ENCODE measurements around the gene CACNA1B.
"Not testable (repeated sequence)": the region's sequence is repeated elsewhere in the genome, so short reads cannot be mapped to it uniquely, and the experiment has no call there.

The CACNA1B gene

DNA sequence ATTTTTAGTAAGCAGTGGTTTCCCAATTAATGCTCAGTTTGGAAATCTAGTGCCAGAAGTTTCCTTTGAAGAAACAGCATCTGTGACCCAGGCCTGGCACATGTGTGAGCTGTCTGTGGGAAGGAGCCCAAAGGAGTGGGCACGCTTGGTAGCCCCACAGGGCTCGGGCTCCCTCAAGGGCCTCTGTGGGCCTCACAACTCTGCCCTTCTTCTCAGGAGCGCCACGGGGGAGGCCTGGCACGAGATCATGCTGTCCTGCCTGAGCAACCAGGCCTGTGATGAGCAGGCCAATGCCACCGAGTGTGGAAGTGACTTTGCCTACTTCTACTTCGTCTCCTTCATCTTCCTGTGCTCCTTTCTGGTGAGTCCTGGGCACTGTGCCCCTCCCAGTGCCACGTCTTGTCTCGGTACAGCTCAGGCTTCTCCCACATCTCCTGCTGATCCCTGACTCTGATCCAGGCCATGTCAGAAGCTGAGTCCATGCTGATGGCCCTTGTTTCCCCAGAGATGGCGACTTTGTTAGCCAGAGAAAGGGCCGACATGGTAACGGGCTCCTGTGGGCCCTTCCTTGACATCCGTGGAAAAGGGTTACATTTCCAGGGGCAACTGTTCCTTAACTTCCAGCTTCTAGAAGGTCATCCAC lies 200.4 kb downstream of the CACNA1B start:
- DNase-seq: no peak

DNA sequence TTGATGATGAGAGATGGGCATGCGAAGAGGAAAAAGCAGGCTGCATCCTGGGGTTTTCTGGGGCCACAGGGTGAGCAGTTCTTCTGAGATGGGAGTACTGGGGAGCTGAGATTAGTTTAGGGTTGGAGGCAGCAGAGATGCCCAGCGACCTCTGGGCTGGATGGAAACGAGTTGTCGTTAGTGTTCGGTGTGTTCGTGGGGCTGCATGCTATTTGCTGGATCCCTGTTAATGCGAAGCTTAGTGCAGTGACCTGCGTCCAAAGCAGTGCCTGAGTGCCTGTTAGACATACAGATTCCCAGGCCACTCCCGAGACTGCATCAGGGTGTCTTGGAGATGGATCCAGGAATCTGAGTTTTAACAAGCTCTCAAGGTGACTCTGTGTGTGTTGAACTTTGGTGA lies 201.3 kb downstream of the CACNA1B start:
- DNase-seq: no peak

DNA sequence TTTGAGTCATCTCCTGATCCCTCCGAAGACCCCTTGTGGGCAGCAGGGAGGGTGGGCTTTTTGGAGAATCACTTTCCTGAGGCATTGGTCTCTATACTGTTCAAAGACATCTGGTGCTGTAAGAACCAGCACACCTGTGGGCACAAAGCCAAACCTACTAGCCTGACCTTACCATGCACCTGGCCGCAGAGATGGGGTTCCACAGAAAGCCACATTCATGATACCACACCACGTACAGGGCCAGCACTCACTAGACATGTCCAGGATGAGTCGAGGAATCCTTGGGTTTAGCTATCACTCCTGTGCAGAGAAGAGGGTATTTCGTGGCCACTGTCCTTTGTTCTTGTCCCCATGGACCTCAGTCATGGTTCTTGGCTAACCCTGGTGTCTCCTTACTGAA lies 203.4 kb downstream of the CACNA1B start:
- DNase-seq: no peak

DNA sequence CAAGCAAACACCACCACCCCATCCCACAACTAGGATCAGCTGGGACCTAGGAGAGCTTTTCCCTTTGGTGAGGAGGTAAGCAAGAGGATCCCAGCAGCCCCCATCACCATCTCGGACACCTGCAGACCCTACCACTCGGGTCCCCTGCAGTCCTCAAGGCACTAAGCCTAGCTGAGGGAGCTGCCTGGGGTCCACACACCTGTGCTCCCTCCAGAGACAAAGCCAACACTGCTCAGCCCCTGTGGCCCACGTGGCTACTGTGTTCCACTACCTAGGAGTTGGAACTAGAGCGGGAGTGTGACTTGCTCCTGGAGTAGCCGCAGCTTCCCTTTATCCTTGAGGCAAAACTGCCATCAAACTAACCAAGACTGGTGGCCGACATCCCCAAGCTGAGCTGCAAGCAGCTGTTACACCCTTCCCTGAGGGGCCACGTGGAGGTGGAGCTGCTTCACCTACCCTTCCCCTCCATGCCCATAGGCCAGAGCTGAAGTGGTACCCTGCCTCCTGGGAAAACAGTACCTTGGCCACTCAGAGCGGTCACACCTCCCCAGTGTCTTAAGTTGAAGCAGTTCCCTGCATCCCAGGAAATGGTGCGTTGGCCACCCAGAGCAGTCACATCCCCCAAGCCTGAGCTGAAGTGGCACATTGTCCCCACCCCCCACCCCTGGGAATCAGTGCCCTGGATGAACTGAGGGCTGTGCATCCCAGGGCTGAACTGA lies 205.5 kb downstream of the CACNA1B start:
- DNase-seq: no peak

DNA sequence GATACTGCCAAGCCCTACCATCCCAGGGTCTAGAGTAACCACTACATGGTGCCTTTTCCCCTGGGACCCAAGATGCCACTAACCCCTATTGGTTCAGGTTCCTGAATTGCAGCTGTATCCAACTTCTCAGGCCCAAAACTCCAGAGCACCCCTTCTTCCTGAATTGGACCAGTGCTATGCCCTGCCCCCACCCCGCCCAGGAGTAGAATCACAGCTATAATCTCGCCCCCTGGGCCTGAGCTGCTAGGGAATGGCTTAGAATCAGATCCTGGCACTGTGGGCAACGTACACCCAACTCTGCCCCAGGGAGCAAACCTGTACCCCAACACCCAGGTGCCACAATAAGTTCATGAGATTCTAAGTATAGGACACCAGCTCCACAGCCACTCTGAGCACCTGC lies 206.3 kb downstream of the CACNA1B start:
- DNase-seq: no peak

DNA sequence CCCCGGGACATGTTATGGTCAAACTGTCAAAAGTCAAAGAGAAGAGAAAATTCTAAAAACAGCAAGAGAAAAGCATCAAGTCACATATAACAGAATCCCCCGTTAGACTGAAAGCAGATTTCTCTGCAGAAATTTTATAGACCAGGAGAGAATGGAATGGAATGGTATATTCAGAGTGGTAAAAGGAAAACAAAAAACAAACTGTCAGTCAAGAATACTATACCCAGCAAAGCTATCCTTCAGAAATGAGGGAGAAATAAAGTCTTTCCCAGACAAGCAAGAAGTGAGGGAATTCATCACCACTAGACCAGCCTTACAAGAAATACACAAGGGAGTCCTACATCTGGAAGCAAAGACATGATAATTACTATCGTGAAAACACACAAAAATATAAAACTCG lies 208.0 kb downstream of the CACNA1B start:
- DNase-seq: no peak

DNA sequence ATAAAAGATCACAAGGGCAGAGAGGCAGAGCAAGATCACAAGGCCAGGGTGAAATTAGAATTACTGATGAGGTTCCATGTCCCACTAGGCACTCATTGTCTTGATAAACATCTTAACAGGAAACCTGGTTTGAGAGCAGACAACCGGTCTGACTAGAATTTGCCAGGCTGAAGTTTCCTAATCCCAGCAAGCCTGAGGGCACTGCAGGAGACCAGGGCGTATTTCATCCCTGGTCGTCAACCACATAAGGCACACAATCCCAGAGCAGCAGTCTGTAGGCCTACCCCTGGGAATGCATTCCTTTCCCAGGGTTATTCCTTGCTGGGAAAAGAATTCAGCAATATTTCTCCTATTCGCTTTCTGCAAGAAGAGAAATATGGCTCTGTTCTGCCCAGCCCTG lies 214.5 kb downstream of the CACNA1B start:
- DNase-seq: not testable (repeated sequence)

DNA sequence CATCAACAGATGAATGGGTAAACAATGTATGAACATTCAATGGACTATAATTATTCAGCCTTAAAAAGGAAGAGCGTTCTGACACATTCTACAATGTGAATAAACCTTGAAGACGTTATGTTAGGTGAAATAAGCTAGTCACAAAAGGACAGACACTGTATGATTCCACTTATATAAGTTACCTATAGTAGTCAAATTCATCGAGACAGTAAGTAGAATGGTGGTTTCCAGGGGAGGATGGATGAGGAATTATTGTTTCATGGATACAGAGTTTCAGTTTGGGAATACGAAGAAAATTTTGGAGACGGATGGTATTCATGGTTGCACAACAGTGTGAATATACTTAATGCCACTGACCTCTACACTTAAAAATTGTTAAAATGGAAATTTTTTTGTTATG lies 216.4 kb downstream of the CACNA1B start:
- DNase-seq: no peak

DNA sequence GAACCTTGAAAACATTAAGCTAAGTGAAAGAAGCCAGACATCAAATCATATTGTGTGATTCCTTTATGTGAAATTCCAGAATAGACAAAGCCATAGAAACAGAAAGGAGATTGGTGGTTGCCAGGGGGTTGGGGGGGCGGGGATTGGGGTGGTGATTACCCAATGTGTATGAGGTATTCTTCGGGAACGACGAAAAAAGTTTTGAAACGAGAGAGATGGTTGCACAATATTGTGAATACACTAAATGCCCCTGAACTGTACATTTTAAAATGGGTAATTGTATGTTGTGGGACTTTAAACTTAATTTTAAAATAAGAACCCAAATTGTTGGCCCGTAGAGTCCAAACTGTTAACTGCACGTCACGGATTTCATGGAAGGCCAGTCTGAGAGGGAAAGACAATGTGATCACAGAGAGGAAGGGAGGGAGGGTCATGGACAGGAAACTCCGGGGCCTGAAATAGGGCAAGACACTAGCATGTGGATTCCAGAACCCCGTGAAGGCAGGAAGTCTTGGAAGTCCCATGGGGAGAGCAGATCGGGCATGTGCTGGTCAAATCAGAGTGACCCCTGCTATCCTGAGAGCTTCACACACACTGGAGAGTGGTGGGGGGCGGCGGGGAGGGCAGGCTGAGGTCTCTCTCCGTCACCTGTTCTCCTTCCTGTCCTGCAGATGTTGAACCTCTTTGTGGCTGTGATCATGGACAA lies 218.4 kb downstream of the CACNA1B start:
- DNase-seq: no peak

DNA sequence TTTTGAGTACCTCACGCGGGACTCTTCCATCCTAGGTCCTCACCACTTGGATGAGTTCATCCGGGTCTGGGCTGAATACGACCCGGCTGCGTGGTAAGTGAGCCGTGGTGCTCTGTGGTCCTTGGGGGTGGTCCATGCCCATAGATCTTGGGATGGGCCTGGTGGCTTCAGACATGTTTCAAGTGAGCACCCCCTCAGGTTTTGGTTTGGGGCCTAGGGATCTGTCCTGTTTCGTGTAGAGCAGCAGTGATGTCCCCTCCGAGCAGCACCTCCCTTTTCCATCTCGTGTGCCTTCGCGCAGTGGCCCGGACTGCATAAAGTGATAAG lies 218.9 kb downstream of the CACNA1B start:
- no peak for DNase-seq

DNA sequence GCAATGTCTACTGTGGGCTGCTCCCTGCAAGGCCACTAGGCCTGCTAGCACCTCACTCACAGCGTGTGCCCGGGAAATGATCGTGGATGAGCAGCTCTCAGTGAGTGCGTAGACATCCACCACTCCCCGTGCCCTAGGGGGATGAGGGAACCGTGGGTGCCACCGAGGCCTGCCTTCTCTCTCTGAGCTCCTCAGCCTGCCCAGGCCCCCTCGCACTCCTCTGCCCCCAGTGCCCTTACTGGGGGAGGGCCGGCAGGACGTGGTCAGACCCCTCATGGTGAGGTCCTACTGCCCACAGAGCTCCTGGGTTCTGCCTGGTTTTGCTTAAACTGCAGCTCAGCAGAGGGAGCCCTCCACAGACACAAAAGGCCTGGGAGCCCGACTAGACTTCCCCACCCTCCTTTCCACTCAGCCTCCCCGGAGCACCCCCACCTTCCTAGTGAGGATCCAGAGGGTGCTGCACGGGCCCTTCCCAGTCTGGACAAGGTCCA lies 220.0 kb downstream of the CACNA1B start:
- no peak for DNase-seq

DNA sequence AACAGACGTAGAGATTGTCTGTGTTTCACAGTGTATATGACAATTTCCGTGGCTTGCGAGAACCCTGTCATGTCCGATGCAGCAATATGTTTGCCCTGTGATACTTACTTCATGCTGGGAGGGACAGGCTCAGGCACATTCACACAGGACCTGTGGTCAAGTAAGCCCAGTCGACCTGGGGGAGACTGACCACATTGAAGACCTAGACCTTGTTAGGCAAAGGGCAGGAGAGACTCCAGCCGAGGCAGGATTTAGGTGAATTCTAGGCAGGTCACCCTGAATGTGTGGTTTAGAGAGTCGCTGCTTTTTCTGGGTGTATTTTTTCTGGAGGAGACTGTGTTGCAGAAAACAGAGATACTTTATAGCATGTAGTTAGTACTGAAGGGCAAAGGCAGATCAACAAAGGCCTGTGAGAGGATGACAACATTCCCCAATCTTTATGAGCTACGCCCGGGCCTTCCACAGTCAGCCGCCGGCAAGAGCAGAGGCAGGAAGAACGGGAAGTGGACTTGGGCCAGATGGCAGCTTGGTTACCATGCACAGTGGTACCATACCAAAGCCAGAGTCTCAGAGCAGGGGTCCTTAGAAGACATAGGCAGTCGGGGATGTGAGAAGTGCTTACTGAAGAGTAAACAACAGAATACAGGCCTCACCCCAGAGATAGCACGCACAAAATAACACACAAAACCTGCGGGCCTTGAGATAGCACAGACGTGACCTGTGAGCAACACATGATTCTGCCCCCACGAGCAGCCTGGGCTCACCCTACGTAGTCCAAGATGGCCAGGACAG lies 220.7 kb downstream of the CACNA1B start:
- no peak for DNase-seq

DNA sequence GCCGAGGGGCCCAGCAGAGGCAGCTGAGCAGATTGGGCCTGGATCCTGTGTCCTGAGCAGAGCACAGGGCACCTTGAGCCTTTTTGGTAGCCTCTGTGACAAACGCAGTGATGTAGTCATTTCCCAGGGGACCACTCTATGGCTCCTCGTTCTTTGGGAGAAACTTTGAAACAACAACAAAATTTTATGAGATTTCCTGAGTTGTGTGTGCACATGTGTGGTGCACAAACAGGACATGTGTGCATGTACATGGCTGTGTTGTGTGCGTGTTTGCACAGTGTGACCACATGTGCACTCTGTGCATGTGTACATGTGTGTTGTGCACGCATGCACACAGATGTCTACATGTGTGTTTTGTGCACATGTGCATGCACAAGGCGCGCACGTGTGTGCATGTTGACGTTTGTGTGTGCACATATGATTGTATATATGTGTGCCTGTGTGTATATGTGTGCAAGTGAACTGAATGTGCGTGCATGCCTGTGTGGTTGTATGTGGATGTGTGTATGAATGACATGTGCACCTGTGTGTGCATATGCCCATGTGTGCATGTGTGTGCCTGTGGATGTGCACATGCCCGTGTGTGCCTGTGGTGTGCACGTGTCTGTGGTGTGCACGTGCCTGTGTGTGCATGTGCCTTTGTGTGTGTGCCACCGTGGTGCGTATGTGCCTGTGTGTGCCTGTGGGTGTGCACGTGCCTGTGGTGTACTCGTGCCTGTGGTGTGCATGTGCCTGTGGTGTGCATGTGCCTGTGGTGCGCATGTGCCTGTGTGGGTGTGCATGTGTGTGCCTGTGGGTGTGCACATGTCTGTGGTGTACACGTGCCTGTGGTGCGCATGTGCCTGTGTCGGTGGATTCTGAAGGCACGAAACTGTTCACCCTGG lies 221.6 kb downstream of the CACNA1B start:
- DNase-seq: no peak

DNA sequence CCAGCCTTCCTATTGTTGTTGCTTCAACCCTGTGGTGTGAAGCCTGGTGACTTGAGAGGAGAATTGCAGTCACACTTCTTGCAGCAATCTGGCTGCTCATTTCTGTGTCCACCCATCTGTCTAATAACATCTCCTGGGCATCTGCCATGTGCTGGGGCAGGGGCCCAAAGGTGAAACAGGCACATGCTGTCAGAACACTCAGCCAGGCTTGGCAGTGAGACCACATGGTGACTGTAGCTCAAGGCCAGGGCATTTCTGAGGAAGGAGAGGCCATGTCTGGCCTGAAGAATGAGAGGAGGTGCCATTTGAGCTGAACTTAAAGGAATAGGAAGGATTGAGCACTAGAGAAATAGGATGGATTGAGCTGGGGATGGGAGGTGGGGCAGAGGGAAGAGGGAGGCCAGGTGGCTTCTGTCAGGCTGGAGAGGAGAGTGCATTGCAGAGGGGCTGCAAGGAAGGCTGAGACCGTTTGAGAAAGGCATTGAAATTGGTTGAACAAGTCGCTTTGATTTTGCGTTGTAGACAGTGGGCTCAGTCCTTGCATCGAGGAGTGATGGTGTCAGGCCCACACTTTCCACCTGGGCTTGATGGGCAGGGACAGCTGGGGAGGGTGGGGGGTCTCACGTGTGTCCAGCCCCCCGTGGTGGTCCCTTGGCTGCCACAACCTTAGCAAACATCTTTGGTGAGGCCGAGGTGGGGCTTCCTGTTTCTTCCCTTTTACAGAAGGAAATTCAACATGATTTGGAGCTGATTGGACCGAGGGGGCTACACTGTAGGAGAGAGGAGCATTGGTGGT lies 222.4 kb downstream of the CACNA1B start:
- no peak for DNase-seq

DNA sequence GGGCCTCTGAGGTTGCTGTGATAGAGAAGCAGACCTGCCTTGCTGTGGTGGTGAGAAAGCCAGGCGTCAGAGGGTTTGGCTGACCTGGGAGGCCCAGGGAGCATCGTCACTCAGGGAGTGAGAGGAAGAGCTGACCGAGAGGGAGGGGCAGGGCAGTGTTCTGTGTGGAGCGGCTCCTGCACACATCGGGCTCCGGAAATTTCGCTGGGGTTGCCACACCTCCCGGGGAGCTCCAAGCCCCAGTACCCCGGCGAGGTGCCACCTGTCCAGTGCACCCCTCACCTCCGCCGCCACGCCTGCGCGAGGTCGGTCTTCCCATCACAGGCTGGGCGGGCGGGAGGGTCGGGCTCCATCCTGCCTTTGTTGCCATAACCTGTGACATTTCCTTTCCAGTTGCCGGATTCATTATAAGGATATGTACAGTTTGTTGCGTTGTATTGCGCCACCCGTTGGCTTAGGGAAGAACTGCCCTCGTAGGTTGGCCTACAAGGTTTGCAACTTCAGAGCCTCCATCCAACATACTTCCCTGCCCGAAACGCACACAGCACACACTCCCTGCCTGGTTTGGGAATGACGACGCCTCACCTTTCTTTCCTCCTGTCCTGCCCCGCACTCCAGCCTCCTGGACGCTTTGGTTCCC lies 223.2 kb downstream of the CACNA1B start:
- DNase-seq: no peak

DNA sequence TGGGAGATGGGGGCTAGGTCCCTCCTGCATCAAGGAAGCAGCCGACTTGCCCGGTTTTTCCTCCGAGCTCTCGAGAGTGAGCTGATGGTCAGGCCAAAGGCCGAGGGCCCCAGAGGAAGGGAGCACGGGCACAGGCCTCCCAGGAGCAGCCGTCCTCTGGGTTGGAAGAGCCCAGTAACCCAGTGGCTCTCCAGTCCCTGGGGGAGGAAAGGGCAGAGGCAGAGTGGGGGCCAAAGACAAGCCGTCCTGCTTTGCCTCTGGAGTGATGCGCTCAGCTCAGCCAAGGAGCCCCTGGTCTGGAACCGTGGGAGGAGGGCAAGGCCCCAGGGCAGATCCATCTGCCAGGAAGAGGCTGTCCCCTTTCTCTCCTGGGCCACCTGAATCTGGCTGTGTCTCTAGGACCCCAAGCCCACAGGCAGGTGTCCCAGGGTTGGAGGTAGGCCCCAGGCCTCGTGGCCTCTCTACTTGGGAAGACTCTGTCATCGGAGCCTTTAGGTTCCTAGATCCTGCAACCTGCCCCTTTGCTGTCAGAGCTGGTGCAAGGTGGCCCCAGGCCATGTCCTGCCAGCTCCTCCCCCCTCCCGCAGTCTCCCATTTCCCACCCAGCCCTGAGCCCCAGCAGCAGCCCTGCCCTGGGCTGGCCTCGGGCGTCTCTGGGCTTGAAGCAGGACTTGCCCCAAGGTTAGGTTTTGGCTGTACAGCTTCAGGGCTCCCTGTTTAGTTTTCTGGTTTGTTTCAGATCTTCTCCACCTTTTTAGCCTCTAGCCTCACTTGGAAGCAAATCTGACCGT lies 224.1 kb downstream of the CACNA1B start:
- no peak for DNase-seq

DNA sequence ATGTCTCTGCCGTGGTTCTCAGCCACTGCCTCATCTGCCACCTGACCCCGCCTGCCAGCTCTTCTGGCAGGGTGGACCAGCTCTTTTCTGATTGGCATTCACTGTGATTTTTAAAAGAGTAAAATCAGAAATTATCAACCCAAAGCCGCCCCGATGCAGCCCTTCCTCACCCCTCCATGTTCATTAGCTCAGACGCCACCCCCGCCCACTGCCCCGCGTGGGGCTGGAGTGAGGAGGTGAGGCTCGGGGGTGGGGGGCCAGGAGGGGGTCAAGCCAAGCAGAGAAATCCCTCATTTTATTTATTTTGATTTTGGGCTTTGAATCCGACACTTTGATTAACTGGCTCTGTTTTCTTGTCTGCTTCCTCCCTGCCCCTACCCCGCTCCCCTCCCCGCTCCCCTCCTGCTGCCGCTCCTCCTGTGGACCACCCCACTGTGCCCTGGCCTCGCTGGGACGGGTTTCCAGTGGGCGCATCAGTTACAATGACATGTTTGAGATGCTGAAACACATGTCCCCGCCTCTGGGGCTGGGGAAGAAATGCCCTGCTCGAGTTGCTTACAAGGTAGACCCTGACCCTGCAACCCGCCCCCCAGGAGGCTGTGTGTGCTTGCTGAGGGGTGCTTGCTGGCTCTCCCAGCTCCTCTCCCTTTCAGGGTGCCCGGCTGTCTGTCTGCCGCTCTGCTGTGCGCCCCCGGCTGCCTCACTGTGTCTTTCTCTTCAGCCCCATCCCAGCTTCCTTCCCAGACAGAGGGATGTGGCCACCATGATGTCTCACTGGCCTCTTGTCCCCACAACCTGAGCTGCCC lies 224.9 kb downstream of the CACNA1B start:
- DNase-seq: no peak

DNA sequence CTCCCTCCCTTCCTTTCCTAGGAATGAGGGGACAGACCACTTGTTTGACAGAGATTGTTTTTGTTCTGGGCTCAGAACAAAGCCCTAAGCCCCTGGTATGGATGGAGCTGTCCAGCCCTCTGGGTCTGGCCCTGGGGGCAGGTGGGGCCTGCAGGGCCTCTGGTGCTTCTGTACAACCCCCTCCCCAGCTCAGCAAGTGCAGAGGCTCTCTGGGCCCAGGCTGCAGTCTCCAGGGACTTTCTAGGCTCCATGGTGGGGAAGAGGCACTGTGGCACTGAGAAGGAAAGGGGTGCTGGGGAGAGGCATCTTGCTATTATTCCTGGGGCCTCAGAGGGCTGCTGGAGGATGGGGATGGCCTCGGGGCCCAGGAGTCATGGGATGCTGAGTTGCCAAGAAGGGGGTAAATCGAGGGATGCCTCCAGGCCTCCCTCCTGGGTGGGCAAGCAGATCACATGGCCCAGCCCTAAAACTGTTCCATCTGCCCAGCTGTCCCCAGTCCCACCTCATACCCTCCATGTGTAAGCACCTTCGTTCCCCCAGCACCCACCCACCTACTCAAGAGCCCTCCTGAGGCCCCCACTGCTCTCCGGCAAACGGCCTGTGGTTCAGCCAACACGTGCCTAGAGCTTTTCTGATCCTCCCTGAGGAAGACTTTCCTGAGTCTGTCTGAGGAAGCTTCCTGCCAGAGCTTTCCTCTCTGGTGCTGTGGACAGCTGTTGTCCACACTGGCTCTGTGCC lies 225.7 kb downstream of the CACNA1B start:
- no peak for DNase-seq

DNA sequence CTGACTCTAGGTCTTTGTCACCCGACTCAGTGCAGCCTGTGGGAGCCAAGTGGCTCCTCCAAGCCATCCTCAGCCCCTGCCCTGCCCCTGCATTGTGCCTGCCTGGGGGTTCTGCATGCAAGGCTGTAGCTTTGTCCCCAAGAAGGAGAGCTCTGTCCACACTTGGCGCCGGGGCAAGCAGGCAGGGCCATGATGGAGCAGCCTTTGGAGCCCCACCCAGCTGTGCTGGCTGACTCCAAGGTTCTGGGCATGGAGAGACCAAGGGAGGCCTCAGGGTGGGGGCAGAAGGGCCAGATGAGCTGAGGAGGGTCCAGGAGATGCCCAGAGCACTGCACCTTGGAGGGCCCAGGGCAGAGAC lies 226.2 kb downstream of the CACNA1B start:
- no peak for DNase-seq
